Sigmoid colon (tissue), 7 donors: ENCODE measurements around the gene H2AZ2. TPM values are rescaled to one million over a fixed set of nuclear protein-coding genes. Genes with fewer than 3 reads are reported as not detected.

Experiments
- DNase-seq: peaks from one replicate; pipeline ENCODE4 v3.0.0-alpha.2; 2019
- H3K27ac ChIP-seq, 4 donors: fragments of 200-600 bp; sonication (generic); one replicate each; pipeline ENCODE4 v1.5.1; 2016 to 2019; ENCODE audit warnings: mild to moderate bottlenecking in 1 of 4
- H3K27me3 ChIP-seq, 3 donors: fragments of 200-600 bp; sonication (generic); one replicate each; pipeline ENCODE4 v1.5.1; 2019; ENCODE audit warnings: mild to moderate bottlenecking in 1 of 3
- H3K36me3 ChIP-seq, 4 donors: fragments of 200-600 bp; sonication (generic); one replicate each; pipeline ENCODE4 v1.5.1; 2016 to 2019
- H3K4me1 ChIP-seq, 4 donors: fragments of 200-600 bp; sonication (generic); one replicate each; pipeline ENCODE4 v1.5.1; 2017 to 2019
- H3K4me3 ChIP-seq, 4 donors: fragments of 200-600 bp; sonication (generic); one replicate each; pipeline ENCODE4 v1.5.1; 2017 to 2019; ENCODE audit warnings: mild to moderate bottlenecking in 2 of 4, moderate library complexity in 1 of 4
- H3K9me3 ChIP-seq, 4 donors: fragments of 200-600 bp in 3 of 4; sonication (generic) in 3 of 4; one replicate each; pipeline versions ENCODE4 v1.5.1 to v1.6.1; 2013 to 2019
- EP300 ChIP-seq, 4 donors: sonication (generic); formaldehyde crosslinking; IDR thresholded peaks; one replicate each; pipeline ENCODE4 v1.6.1; 2017; ENCODE audit warnings: antibody characterized with exemption in 4 of 4
- POLR2A ChIP-seq, 2 donors: fragments of 450-650 bp; IDR thresholded peaks; one replicate each; pipeline ENCODE4 v1.6.1; 2016; ENCODE audit warnings: antibody characterized with exemption in 2 of 2, mild to moderate bottlenecking in 2 of 2, moderate library complexity in 2 of 2
- POLR2AphosphoS5 ChIP-seq, 4 donors: sonication (generic); formaldehyde crosslinking; IDR thresholded peaks; one replicate each; pipeline ENCODE4 v1.6.1; 2017; ENCODE audit warnings: antibody characterized with exemption in 4 of 4
- WGBS, 2 donors: extraction: QIAGEN DNeasy Blood & Tissue Kit; methylation state at CpG; one replicate each; pipeline ENCODE4 v1.1.7; 2013; 5-methylcytosine and 5-hydroxymethylcytosine counted together
- intact Hi-C: fragments of 100-400 bp; cut with DNase I; formaldehyde crosslinking; loops from one replicate; pipeline ENCODE4 v1.15.1; 2023
- polyA plus RNA-seq, 3 donors: library from polyadenylated mRNA; stranded (reverse); fragments of 200-250 nt; gene quantifications; one replicate each; pipeline ENCODE4 v1.2.3, GENCODE V29; 2013
- total RNA-seq, 4 donors: library from RNA; depleted of rRNA; stranded (reverse); fragments of >200 nt; gene quantifications; one replicate each; pipeline ENCODE4 v1.1.0, GENCODE V29; 2016
- TF ChIP-seq, protein P1 (sequence below), 4 experiments: fragments of 450-650 bp in 3 of 4; fragments of 200-600 bp in 1 of 4; IDR thresholded peaks; one replicate each; pipeline ENCODE4 v1.5.1; 2016 to 2019; ENCODE audit warnings: antibody characterized with exemption in 4 of 4, mild to moderate bottlenecking in 3 of 4, moderate library complexity in 2 of 4
- donor health status: healthy with polysubstance abuse.
- donor health status: Bipolar disorder and iron deficiency.
- donor health status: healthy.

H2AZ2 gene
- total and polyA plus RNA-seq, 7 donors = 97.3 to 211 (median 158) TPM

DNA sequence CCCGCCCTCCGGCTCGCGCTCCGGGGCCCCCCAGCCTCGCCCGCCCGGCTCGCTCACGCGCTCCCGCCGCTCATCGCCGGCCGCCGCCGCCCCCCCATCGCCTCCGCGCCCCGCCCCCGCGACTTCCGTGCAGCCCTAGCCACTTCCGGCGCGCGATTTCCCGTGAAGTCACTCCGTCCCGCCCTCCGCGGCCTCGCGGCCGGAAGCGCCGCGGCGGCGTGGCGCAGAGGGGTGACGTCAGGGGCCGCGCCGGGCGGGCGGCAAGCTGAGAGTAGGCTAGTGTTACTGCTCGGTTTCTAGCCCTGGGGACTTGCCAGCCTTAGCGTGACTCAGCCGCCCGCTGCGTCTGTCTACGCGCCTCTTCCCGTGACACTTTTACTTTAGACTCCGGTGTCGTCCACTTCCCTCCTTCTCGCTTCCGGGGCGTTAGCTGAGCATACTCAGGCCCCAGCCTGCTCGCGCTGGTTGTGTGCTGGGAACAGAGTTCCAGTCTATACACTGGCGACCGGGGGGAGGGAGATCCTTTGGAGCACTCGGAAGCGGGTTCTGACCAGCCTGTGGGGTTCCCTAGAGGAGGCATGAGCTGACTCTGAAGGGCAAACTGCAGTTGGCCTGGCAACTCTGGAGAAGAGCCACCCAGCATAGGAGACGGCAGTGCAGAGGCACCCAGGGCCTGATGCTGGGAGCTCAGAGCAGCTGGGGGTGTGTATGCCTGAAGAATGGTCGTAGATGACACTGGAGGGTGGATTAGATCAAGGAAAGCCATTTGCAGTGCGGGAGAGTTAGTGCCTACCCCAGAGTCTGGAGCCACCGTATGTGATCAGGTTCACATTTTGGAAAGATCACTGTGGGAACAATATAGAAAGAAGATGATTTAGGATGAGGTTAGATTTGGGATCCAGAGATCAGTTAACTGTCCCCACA lies 37.8 kb upstream of the H2AZ2 start, which contains the start of gene PURB:
Gene PURB (minus strand): TSS at position 137 of the 924 bp plus-strand sequence. CDS start 182 bp downstream, outside the sequence.
- peak in 2 of 4 donors; percentile 13 to 25 for TF ChIP-seq EP300 (IDR thresholded peaks at IDR 0.05)
- TF ChIP-seq POLR2AphosphoS5 (IDR thresholded peaks at IDR 0.05) = peak; percentile 97 to 99 (median 99)
- TF ChIP-seq POLR2A (IDR thresholded peaks at IDR 0.05) = peak; percentile 88 to 93
- TF ChIP-seq, protein P1, sequence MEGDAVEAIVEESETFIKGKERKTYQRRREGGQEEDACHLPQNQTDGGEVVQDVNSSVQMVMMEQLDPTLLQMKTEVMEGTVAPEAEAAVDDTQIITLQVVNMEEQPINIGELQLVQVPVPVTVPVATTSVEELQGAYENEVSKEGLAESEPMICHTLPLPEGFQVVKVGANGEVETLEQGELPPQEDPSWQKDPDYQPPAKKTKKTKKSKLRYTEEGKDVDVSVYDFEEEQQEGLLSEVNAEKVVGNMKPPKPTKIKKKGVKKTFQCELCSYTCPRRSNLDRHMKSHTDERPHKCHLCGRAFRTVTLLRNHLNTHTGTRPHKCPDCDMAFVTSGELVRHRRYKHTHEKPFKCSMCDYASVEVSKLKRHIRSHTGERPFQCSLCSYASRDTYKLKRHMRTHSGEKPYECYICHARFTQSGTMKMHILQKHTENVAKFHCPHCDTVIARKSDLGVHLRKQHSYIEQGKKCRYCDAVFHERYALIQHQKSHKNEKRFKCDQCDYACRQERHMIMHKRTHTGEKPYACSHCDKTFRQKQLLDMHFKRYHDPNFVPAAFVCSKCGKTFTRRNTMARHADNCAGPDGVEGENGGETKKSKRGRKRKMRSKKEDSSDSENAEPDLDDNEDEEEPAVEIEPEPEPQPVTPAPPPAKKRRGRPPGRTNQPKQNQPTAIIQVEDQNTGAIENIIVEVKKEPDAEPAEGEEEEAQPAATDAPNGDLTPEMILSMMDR (IDR thresholded peaks at IDR 0.05) = no peak
- 1% methylated on average over 72 of the region's 72 CpGs for WGBS, 2 donors
- H3K4me1 ChIP-seq = peaks cover 0 to 52% (median 40%) of the 10 kb centered on the region in 4 donors
- no peaks in the 10 kb centered on the region for H3K36me3 ChIP-seq
- no peaks in the 10 kb centered on the region for H3K27me3 ChIP-seq
- H3K4me3 ChIP-seq = peak within 1 kb of the TSS; percentile 82 to 94 (median 92)
- H3K9me3 ChIP-seq = no peaks in the 10 kb centered on the region
- intact Hi-C loops = loop anchor here (1.0 to 10.0 kb wide), 7 partner anchors 37 to 801 kb away; partner anchors contain the start of genes H2AZ2, OGDH, POLM and PPIA
- H3K27ac ChIP-seq = peak within 1 kb of the TSS; percentile 99 to 100 (median 99)
- DNase-seq = peak; percentile 97

DNA sequence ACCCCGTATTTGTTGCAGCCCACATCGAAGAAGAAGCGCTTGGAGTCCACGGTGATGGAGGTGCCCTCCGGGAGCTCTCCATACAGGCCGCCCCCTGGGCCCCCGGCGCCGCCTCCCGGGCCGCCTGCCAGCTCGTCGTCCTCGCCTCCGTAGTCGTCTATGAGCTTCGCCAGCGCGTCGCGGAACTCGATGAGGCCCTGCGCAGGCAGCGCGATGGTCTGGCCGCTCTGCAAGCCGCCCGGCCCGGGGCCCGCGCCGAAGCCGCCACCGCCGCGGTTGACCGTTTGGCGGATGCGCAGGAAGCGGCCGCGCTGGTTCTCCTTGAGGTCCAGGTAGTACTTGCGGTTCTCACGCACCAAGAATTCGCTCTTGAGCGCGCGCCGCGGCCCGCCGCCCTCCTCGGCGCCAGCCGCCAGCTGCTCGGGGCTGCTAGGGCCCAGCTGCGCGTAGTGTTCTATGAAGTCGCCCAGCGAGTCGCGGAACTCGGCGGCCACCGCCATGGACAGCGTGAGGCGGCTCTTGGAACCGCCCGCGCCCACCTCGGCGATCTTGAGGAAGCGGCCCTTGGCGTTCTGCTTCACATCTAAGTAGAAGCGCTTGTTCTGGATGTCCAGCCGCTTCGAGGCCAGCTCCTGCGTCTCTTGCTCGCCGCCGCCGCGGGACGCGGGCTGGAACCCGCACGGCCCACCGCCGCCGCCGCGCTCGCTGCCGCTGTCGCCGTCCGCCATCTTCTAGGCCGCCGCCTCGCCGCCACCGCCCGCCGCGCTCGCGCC lies 36.9 kb upstream of the H2AZ2 start:
- DNase-seq = peak; percentile 82
- WGBS, 2 donors = 1% methylated on average over 107 of the region's 107 CpGs
- Histone ChIP-seq H3K36me3 (no peaks in the 10 kb centered on the region), H3K27ac (peak overlapping the region; percentile 99 to 100 (median 99)), H3K4me1 (peaks cover 0 to 58% (median 48%) of the 10 kb centered on the region in 4 donors), H3K4me3 (peak overlapping the region; percentile 82 to 94 (median 92)), H3K27me3 (no peaks in the 10 kb centered on the region), H3K9me3 (no peaks in the 10 kb centered on the region)
- TF ChIP-seq, protein P1 (IDR thresholded peaks at IDR 0.05) = no peak
- peak in 2 of 4 donors; percentile 33 to 70 for TF ChIP-seq POLR2AphosphoS5 (IDR thresholded peaks at IDR 0.05)
- intact Hi-C loops = loop anchor here (1.0 to 10.0 kb wide), 7 partner anchors 37 to 800 kb away; partner anchors contain the start of genes H2AZ2, OGDH, POLM and PPIA

DNA sequence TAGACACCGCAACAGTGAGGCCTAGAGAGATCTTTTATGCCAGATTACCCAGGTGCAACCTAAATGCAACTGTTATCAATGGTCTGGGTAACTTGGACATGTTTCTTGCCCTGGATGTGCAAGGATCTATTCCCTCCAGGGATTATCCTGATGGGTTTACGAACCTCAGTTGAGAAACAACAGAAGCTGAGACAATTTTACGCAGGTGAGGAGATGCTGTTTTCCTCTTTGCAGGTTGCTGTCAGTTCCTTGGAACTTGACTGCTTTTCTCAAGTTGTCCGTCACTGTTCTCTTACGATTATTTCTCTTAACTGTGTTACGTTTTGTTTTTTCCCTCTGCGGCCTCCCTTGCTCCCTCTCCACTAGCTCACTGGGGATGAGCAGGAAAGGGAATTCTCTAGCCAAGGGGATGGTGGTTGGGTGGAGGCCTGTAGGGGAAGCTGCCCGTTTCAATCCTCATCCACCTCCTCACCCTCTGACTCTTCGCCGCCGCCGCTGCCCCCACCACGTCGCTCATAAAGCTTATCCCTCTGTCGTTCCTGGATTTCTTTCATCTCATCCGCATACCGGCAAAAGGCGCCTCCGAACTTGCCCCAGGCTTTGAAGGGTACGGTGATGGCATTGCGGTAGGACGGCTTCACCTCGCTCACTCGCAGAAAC lies 36.2 kb upstream of the H2AZ2 start:
- no peaks in the 10 kb centered on the region for H3K9me3 ChIP-seq
- DNase-seq = no peak
- 22 to 39% methylated on average over 24 of the region's 24 CpGs for WGBS, 2 donors
- no peaks in the 10 kb centered on the region for H3K27me3 ChIP-seq
- H3K4me3 ChIP-seq = peak overlapping the region; percentile 82 to 94 (median 92)
- peak overlapping the region; percentile 99 to 100 (median 99) for H3K27ac ChIP-seq
- intact Hi-C loops = loop anchor here (2.0 to 10.0 kb wide), 3 partner anchors 87 to 799 kb away; partner anchors contain the start of genes POLM, PPIA and TBRG4
- no peak for TF ChIP-seq POLR2AphosphoS5 (IDR thresholded peaks at IDR 0.05)
- no peak for TF ChIP-seq EP300 (IDR thresholded peaks at IDR 0.05)
- no peak for TF ChIP-seq POLR2A (IDR thresholded peaks at IDR 0.05)
- TF ChIP-seq, protein P1 (IDR thresholded peaks at IDR 0.05) = no peak
- no peaks in the 10 kb centered on the region for H3K36me3 ChIP-seq
- peaks cover 0 to 64% (median 55%) of the 10 kb centered on the region in 4 donors for H3K4me1 ChIP-seq

DNA sequence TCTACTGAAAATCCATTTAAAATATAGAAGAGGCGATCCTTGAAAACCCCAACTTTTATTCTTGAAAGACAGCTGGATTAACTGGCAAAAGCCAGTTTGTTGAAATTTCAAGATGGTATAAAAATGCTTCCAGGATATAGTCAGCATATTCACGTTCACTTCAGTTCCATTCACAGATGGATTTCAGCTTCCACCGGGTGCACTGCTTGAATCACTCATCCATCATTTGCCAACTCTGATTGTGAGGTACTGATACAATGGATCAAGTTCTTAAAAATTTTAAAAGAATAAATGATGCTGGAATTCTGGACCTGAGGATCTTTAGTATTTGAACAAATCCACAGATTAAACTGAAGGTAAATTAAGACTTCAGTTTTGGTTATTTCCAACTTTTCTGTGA lies 35.0 kb upstream of the H2AZ2 start:
- H3K27me3 ChIP-seq = no peaks in the 10 kb centered on the region
- 64 to 84% methylated on average over 3 of the region's 3 CpGs for WGBS, 2 donors
- H3K27ac ChIP-seq = peak overlapping the region; percentile 18 to 100 (median 99)
- no peak for TF ChIP-seq POLR2AphosphoS5 (IDR thresholded peaks at IDR 0.05)
- no peak for TF ChIP-seq EP300 (IDR thresholded peaks at IDR 0.05)
- TF ChIP-seq, protein P1 (IDR thresholded peaks at IDR 0.05) = no peak
- no peak for TF ChIP-seq POLR2A (IDR thresholded peaks at IDR 0.05)
- peak overlapping the region in 3 of 4 donors; percentile 3 to 93 (median 35) for H3K4me3 ChIP-seq
- no peak for DNase-seq
- no peaks in the 10 kb centered on the region for H3K9me3 ChIP-seq
- intact Hi-C loops = loop anchor here (10.0 kb wide), 1 partner anchor 798 kb away; the partner anchor contains the start of gene POLM
- H3K36me3 ChIP-seq = no peaks in the 10 kb centered on the region
- peaks cover 0 to 76% (median 65%) of the 10 kb centered on the region in 4 donors for H3K4me1 ChIP-seq
